Measurements from ENCODE around the gene RNF40.

The RNF40 gene

GRCh38 chr16:30761427-30761927 is 645 bp upstream of the RNF40 start:
- peak; percentile 47 for DNase-seq (ENCODE audit: low spot score)

GRCh38 chr16:30762991-30763725 is 1.0 kb downstream of the RNF40 start:
- DNase-seq (ENCODE audit: low spot score), result no peak

DNA sequence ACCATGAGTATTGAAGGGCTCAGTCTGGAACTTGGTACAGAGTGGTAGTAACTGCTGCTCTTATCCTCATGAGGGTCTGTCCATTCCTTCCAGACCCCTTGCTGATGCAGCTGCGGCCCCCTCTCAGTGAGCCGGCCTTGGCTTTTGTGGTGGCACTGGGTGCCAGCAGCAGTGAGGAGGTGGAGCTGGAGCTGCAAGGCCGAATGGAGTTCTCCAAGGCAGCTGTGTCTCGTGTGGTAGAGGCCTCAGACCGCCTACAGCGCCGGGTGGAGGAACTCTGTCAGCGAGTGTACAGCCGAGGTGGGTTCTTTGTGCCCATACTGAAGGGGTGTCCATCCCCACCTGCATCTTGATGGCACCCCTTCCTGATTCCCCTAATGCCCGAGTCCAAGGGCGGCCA is 2.0 kb downstream of the RNF40 start:
- no peak for DNase-seq (ENCODE audit: low spot score)

GRCh38 chr16:30764816-30765465 is 2.8 kb downstream of the RNF40 start:
- no peak for DNase-seq (ENCODE audit: low spot score)

- DNase-seq (ENCODE audit: low spot score), result no peak
Observed at GRCh38 chr16:30766206-30766932, 4.2 kb downstream of the RNF40 start.

DNA sequence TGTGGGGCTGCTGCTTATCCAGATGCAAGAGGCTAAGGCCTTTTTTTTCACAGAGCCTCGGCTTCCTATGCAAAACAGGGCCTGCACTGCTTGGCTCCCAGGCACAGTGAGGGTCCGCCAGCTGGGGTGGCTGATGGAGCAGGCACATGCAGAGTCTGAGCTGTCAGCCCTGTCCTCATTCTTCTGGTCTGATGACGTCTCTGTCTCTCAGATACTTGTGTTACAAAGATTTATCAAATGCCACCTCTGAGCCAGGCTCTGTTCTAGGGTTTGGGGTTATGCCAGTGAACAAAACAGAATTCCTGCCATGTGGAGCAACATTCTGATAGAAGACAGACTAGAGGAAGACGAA is 4.8 kb downstream of the RNF40 start:
- no peak for DNase-seq (ENCODE audit: low spot score)

DNA sequence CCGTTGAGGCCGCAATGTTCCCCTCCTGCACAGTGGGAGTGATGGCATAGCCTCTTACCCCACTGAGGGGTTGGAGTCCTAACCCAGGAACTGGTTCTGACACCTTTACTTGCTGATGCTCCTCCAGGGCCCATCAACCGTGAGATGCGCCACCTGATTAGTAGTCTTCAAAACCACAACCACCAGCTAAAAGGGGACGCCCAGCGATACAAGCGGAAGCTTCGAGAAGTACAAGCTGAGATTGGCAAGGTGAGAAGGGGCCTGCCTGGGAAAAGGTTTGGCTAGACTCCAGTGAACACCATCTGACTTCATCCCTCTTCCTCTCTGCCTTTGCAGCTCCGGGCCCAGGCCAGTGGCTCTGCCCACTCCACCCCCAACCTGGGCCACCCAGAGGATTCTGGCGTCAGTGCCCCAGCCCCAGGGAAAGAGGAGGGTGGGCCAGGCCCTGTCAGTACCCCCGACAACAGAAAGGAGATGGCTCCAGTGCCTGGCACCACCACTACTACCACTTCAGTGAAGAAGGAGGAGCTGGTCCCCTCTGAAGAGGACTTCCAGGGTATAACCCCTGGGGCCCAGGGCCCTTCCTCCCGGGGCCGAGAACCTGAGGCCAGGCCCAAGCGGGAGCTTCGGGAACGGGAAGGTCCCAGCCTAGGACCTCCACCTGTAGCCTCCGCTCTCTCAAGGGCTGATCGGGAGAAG is 5.8 kb downstream of the RNF40 start:
- no peak for DNase-seq (ENCODE audit: low spot score)

DNA sequence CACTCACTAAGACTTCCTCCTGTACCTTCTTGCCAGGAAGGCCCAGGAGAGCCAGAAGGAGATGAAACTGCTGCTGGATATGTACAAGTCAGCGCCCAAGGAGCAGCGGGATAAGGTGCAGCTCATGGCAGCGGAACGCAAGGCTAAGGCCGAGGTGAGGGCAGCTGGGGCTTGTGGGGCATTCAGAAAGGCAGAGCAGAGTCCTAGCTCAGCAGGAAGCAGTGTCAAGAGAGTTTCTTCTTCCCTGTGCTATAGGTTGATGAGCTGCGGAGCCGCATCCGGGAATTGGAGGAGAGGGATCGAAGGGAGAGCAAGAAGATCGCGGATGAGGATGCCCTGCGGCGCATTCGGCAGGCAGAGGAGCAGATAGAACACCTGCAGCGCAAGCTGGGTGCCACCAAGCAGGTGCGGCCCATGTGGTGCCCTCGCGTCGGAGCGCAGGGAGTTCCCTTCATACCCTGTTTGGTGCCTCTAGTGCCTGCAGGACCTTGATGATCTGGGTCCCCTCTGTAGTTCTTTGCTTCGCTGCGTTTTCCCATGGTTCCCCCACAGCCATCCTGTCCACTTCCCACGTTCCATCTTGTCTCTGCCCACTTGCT is 6.6 kb downstream of the RNF40 start:
- DNase-seq (ENCODE audit: low spot score), result no peak

DNA sequence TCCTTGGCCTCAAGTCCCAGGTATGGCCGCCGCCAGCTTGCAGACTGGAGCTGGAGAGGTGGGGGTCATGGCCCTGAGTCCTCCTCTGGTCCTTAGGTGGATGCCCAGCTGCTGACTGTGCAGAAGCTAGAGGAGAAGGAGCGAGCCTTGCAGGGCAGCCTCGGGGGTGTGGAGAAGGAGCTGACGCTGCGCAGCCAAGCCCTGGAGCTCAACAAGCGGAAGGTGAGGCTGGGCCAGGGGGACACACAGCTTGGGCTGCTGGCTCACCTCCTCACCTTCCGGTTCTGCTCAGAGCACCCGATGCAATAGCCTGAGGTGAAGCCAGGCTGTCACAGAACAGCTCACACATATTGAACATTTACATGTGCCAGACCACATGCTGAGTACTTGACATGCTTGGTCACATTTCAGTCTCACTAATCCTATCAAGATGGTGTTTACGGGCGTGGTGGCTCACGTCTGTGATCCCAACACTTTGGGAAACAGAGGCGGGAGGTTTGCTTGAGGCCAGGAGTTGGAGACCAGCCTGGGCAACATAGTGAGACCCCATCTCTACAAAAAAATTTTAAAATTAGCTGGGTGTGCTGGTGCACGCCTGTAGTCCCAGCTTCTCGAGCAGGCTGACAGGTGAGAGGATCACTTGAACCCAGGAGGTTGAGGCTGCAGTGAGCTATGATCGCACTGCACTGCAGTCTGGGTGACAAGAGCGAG is 7.4 kb downstream of the RNF40 start:
- DNase-seq (ENCODE audit: low spot score), result no peak

- DNase-seq (ENCODE audit: low spot score), result no peak
Observed at GRCh38 chr16:30771726-30772125, 9.6 kb downstream of the RNF40 start.

GRCh38 chr16:30773826-30774225 is 11.7 kb downstream of the RNF40 start:
- DNase-seq (ENCODE audit: low spot score), result no peak

GRCh38 chr16:30774367-30775130 is 12.4 kb downstream of the RNF40 start:
- DNase-seq (ENCODE audit: low spot score), result no peak

GRCh38 chr16:30775131-30775391 is 12.9 kb downstream of the RNF40 start:
- no peak for DNase-seq (ENCODE audit: low spot score)

- DNase-seq (ENCODE audit: low spot score), result peak; percentile 89
Observed at GRCh38 chr16:30775392-30776188, 13.5 kb downstream of the RNF40 start.

DNA sequence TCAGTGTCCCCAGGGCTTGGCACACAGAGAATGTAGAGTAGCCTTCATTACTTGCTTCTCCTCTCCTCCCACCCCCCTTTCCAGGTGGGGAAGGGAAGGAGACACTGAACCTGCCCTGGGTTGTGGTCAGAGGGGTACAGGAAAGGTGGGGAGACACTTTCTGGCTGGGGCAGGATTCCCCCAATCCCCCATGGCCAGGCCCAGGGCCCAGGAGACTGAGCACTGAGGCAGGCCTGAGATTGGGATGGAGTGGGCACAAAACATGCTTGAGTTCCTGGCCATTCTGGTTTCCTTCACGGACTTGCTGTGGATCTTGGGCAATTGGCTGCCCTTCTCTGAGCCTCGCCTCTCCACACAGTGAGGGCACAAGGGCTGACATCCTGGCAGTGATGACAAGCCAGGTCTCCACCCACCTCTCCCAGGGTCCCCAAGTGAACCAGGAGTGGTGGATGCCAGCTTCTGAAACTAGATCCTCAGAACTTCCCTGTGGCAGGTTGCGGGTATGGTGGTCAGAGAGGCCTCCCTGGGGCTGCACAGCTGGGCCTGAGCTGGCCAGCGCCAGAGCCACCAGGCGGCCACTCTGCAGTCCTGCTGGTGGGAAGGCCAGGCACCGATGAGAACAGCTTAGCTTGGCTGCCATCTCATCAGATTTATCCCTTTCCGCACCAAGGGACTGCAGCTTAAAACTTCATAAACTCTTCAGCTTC is 15.6 kb downstream of the RNF40 start:
- DNase-seq (ENCODE audit: low spot score), result no peak

DNA sequence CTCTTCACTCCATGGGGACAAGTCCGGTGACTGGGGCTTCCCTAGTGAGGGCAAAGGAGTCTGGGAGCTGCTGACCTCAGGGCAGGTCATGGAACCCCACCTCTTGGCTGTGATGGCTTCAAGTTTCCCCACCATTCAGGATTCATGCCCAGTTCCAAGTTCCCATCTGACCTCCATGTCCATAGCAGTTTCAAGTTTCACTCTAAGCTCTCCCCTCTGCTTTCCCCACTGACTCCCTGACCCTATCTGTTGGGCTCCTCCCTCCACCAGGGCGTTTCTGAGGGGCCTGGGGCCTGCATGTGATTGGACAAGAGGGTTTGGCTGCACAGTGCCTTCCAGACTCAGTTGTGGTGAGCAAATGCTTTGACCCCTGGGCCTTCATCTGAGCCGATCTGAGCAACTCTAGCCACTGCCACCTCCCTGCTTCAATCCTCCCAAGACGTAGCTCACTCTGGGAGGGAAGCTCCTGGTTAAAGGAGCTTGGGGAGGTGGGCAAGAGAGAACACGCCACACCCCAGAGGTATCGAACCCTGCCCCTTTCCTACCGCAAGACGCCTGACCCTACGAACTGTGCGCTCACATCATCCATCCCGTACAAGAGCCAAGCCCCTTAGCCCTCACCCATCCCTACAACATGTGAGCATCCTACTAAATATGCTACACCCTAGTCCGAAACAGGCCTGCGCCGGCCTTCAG is 16.6 kb downstream of the RNF40 start:
- peak; percentile 37 for DNase-seq (ENCODE audit: low spot score)

- no peak for DNase-seq (ENCODE audit: low spot score)
Observed at GRCh38 chr16:30779596-30779995, 17.5 kb downstream of the RNF40 start.

GRCh38 chr16:30780021-30780420 is 17.9 kb downstream of the RNF40 start:
- DNase-seq (ENCODE audit: low spot score), result no peak

Data from SK-N-DZ (cell line).